NCI-H774 (cell line): ENCODE data around the gene PACRG.

Source experiments
- DNase-seq: peaks from one replicate; lab custom pipeline; 2025; lab: John Stamatoyannopoulos, UW

PACRG gene

GRCh38 chr6:163200694-163201093, 472.9 kb downstream of the PACRG start:
- DNase-seq = no peak

- DNase-seq = no peak
These were observed 474.1 kb downstream of the PACRG start for GRCh38 chr6:163201855-163202254.

DNA sequence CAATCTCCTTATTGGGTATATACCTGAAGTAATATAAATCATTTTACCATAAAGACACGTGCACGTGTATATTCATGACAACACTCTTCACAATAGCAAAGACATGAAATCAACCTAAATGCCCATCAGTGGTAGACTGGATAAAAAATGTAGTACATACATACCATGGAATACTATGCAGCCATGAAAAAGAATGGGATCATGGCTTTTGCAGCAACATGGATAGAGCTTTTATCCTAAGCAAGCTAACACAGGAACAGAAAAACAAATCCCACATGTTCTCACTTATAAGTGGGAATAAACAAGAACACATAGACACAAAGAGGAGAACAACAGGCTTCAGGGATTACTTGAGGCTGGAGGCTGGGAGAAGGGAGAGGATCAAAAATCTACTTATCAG, 478.4 kb downstream of the PACRG start:
- DNase-seq = no peak

DNA sequence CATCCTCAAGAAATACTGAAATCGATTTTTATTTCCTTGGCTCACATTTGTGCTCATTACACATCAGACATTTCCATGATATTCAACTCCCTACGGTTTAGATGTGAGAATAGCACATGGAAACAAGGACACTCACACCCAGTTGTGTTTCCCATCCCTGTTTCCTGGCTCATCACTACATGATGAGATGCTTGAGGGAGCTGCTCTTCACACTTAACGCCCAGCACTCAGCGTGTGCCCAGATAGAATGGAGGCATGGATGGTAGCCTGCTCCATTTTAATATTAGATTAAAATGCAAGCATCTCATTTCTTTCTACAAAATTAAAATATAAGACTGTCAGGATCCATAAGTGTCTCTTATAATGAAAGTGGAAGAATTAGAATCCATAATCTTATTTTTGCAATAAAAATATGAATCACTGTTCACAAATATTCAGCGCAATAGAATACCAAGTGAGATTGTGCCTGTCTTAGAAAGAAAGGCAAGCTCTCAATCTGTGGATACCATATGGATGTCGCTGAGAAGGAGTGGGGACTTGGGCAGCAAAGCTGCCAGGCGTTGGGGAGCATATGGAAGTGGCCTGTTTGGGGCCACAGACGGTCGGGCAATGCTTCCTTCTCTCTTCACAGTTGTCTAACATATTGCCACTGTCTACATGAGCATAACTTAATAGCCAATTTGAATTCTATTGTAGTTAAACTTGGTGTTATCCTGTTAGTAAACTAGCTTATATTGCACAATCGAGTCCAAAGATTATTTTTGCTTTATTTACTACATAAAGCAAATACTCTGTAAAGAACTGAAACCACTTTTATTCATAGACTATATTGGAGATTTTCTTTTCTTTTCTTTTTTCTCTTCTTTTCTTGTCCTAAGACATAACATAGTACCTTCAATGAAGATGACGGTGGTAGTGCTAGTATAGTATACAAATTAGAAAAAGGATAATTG, 479.9 kb downstream of the PACRG start:
- DNase-seq = no peak

- no peak for DNase-seq
These were observed 481.2 kb downstream of the PACRG start for GRCh38 chr6:163209005-163209404.

- DNase-seq = no peak
These were observed 484.3 kb downstream of the PACRG start for GRCh38 chr6:163212123-163212522.

GRCh38 chr6:163214259-163214658, 486.5 kb downstream of the PACRG start:
- no peak for DNase-seq

- no peak for DNase-seq
These were observed 490.7 kb downstream of the PACRG start for GRCh38 chr6:163218361-163218894.

- no peak for DNase-seq
These were observed 498.5 kb downstream of the PACRG start for GRCh38 chr6:163226181-163226835.

DNA sequence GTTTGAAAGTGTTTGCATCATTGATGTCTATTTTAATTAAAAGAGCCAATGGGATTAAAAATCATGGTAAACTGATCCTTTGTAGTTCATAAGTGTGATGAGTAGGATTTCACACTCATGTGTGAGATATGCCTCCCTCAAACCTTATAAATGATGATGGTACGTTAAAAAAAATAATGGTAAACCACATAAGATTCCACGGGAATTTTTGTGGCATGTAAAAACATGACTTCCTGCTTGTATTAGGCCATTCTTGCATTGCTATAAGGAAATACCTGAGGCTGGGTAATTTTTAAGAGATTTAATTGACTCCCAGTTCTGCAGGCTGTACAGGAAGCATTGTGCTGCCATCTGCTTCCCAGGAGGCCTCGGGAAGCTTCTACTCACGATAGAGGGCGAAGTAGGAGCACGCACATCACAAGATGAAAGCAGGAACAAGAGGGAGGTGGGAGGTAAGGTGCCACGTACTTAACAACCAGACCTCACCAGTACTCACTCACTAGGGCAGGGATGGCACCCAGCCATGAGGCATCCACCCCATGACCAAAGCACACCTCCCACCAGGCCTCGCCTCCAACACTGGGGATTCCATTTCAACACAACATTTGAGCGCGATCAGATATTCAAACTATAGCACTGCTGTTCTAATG, 499.2 kb downstream of the PACRG start:
- no peak for DNase-seq

GRCh38 chr6:163228041-163228440, 500.3 kb downstream of the PACRG start:
- no peak for DNase-seq

DNA sequence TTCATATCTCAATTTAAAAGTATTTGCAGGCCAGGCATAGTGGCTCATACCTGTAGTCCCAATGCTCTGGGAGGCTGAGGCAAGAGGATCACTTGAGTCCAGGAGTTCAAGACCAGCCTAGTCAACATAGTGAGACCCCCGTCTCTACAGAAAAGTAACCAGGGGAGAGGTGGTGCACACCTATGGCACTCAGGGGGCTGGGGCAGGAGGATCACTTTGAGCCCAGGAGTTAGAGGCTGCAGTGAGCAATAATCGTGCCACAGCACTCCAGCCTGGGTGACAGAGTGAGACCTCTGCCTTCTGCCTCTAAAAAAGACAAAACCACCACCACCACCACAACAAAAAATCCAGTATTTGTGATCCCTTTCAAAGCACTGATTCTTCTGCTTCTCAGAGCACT, 501.3 kb downstream of the PACRG start:
- DNase-seq = no peak

GRCh38 chr6:163230901-163231300, 503.1 kb downstream of the PACRG start:
- DNase-seq = no peak

DNA sequence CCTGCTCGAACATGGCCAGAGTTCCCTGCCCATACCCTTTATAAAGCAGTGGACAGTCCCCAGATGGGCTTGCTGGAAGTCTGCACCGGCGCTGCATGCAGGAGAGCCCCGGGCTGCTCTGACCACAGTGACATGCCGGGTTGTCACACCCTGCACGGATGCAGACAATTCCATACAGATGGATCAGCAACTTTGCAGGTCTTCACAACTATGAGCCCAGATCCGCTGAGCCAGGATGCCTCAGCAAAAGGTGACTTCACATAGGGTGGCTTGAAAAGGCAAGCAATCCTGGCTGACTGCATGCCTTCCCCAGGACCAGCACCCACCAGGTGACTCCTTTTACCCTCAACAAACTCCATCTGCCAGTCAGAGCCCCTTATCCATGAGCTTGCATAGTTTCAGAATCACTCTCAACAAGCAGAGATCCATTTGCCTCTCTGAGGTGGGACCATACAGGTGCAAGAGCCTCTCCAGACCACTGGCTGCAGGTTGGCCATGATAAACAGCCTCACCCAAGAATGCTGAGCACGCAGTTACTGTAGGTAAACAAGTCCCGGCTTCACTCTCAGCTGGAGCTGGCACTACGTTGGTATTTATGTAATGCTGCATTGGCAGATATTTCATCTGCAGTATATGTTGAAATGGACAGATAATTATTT, 503.7 kb downstream of the PACRG start:
- no peak for DNase-seq

DNA sequence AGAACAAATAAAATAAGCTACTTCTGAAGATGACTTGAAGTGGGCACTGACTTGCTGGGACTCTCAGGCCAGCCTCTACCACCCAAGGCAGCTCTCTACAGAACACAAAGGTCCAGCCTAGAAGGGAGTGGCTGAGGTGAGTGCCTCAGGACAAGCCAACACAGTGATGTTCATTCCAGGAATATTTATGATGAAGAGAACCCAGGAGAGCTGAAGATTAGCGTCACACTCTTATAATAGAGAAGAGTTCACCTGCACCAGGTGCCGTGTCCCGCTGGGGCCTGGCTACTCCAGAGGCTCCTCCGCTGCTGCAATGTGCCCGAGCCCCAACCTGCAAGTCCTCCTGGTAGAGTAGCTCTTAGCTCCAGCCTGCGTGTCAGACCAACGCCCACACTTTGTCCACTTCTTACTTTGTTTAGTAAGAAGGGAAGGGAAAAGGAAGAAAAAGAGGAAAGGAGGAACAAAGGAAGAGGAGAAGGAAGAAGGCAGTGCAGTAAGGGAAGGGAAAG, 504.3 kb downstream of the PACRG start:
- no peak for DNase-seq

GRCh38 chr6:163232649-163233048, 504.9 kb downstream of the PACRG start:
- no peak for DNase-seq

DNA sequence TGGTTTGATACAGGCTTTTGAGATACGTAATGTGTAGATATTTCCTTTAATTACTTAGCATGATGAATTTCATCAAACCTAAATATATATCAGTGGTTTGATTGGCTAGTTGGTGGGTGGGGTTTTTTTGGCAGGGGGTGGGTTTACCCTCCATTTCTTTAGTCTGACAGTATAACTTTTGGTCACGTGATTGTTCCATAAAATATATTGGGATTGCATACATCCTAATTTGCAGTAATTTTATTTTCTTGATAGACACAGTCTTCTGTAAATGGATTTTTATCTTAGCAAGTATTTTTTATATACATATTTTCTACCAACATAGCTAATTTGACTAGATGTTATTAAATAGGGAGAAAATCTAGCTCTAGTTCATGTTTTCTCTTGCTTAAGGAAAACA, 509.3 kb downstream of the PACRG start:
- no peak for DNase-seq

GRCh38 chr6:163239572-163240340, 512.0 kb downstream of the PACRG start:
- DNase-seq = no peak

DNA sequence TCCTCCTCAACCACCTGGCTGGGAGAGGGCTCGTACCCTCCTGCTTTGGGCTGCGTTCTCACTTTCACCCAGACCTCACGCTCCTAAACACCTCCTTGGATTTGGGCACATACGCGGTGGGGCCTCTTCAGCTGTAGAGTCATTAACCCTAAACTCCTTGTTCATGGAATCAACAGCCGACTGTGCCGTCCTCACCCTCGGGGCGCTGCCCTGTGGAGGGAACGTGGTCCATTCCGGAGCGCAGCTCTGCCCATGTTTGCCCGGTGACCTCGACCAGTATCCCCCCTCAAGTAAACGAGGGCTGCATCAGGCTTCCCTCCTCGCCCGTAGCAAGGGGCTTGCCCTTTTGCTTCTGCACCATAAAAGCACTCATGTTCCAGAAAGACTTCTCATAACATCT, 512.8 kb downstream of the PACRG start:
- DNase-seq = no peak

DNA sequence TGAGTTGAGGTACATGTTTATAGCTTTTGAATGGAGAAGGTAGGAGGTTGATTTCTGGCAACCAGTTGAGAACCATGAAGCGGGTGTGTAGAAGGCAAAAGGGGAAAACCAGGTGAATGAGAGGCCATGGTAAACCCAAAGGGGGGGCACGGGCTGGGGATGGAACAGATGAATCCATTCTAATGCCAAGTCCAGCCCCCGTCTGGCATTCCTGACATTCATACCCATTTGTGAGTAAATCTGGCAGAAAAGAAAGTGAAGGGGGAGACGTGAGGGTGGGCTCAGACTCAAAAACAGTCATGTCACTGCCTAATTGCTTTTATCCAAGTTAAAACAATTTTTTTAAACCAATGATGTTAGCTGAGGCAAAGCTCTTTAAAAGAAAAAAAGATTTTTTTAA, 513.9 kb downstream of the PACRG start:
- no peak for DNase-seq

DNA sequence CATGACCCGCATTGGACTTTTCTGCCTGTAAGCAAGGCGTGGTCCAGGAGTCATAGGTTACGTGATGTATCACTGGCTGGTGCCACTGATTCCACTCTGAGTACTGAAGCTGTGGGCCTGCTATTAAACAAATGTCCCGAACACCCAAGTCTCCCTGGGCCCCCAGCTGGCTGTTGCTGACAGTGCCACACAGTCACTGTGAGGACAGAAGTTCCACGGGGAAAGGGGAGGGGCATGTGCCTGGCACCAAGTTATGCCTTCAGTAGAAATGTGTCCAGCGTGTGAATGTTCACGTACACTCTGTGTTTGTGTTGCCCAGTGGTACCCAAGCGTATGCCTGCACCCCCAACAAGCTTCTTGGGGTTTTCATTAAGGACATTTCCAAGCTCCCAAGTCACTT, 515.3 kb downstream of the PACRG start:
- no peak for DNase-seq
